Endothelial cell of umbilical vein (primary cell): ENCODE measurements around the gene LATS2.

Source experiments
- EZH2 ChIP-seq: IDR thresholded peaks from 2 replicates; pipeline ENCODE4 v1.6.1; 2012; ENCODE audit warnings: borderline replicate concordance, low read depth, mild to moderate bottlenecking, moderate library complexity, low read length, inconsistent platforms; ENCODE audit not compliant: severe bottlenecking
- POLR2A ChIP-seq: IDR thresholded peaks from 2 replicates; pipeline ENCODE4 v1.6.1; 2012; ENCODE audit warnings: low read depth, mild to moderate bottlenecking, control low read depth, low read length
- TF ChIP-seq, protein P1 (sequence below), 2 donors: IDR thresholded peaks; 1 replicate in 1 of 2; 2 replicates in 1 of 2; pipeline ENCODE4 v1.5.1; 2011; ENCODE audit warnings: low read length in 2 of 2, mild to moderate bottlenecking in 2 of 2, moderate library complexity in 2 of 2, control low read depth in 1 of 2, inconsistent platforms in 1 of 2, low read depth in 1 of 2; ENCODE audit not compliant: insufficient read depth in 1 of 2; ENCODE audit errors: extremely low read depth in 1 of 2

DNA sequence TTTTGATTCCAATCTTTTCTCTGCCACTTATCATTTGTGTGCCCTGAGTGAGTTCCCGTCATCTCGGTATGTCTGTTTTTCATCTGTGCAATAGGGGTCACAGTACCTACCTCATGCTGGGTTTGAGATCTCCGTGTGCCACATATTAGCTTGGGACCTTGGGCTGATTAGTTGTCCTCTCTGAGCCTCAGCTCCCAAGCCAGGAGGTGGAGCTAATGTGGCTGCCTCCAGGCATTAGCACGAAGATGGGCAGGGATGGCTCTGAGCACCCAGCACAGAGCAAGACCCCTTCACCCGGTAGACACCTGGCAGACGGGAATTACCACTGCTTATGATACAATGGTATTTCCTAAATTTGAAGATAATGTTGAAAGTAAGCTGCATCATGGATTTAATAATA lies 123.1 kb downstream of the LATS2 start:
- TF ChIP-seq, protein P1, sequence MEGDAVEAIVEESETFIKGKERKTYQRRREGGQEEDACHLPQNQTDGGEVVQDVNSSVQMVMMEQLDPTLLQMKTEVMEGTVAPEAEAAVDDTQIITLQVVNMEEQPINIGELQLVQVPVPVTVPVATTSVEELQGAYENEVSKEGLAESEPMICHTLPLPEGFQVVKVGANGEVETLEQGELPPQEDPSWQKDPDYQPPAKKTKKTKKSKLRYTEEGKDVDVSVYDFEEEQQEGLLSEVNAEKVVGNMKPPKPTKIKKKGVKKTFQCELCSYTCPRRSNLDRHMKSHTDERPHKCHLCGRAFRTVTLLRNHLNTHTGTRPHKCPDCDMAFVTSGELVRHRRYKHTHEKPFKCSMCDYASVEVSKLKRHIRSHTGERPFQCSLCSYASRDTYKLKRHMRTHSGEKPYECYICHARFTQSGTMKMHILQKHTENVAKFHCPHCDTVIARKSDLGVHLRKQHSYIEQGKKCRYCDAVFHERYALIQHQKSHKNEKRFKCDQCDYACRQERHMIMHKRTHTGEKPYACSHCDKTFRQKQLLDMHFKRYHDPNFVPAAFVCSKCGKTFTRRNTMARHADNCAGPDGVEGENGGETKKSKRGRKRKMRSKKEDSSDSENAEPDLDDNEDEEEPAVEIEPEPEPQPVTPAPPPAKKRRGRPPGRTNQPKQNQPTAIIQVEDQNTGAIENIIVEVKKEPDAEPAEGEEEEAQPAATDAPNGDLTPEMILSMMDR (IDR thresholded peaks at IDR 0.05; ENCODE audit: extremely low read depth in 1 of 2, insufficient read depth in 1 of 2, low read depth in 1 of 2, low read length in 2 of 2): no peak
- TF ChIP-seq POLR2A (no peak), EZH2 (no peak)
